ENCODE data around the gene TMPRSS13. TPM values are rescaled to one million over a fixed set of nuclear protein-coding genes. Genes with fewer than 3 reads are reported as not detected.

The TMPRSS13 gene
- total and polyA plus RNA-seq, 2 of the 13 experiments (the other 11 are each of a cell fraction or from before 2014, with no cell fraction given): not detected

DNA sequence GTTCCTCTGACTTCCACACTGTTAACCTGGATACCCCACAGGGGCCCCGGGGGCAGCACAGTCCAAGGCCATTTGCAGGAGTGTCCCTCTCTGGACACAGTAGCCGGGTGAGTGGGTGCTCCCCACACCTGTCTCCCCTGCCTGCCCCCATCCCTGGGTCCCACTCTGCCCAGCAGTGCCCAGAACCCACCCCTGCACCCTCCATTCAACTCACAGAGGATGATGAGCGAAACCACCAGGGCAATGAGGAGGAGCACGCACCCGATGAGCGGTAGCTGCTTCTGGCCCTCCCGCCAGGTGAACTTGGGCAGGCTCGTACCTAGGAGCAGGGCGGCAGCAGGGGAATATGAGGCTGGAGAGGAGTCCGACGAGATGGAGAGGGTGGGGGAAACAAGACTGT lies 12.2 kb downstream of the TMPRSS13 start:
- 31% methylated on average over 9 of the region's 11 CpGs for WGBS (ENCODE audit: low lambda C conversion rate)

DNA sequence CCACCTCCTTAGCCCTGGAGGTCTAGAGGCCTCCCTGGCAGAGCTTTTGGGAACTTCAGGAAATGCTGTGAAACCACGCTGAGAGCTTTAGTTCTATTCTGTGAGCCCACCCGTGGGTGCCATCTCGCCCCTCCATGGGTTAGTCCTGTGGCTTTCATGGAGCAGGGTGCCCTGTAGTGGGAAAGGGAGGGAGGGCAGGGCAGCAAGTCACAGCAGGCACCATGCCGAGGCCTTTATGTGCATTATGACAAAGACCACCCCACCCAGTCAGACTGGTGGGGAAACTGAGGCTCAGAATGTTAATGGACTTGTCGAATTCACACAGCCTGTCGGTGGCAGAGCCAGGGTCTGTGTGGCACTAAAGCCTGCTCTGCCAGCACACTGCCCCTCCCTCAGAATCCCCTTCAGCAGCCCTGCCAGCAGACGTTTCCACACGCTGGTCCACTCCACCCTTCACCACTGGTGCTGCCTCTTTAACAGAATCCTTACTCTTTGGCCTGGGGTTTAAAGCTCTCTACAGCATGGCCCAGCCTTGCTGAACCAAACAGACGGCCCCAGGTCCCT lies 13.4 kb downstream of the TMPRSS13 start:
- no peaks in the 10 kb centered on the region for H3K36me3 ChIP-seq (replicated peaks in 1 of 2; ENCODE audit: control insufficient read depth in 1 of 2, insufficient read depth in 2 of 2, low read length in 2 of 2)
- in situ Hi-C loops (cut with HindIII; ENCODE audit: extremely low pct_ligation_motif_present, low pct_unique_long_range_greater_than_20kb): no loop called here
- no peaks in the 10 kb centered on the region for H3K4me1 ChIP-seq (ENCODE audit: insufficient read depth, low read length)
- FAIRE-seq (no peak), DNase-seq (ENCODE audit: low spot score) (no peak), ATAC-seq (no peak)
- H3K27ac ChIP-seq (ENCODE audit: extremely low read length, insufficient read depth, low read length): no peak overlapping the region
- H3K4me2 ChIP-seq (ENCODE audit: low read depth, low read length): no peak overlapping the region
- H3K4me3 ChIP-seq (replicated peaks in 1 of 3; ENCODE audit: insufficient read depth in 1 of 3, low read depth in 2 of 3, low read length in 3 of 3): no peak overlapping the region
- H3K79me2 ChIP-seq (ENCODE audit: insufficient read depth, low read length): no peaks in the 10 kb centered on the region
- peaks cover 3 to 75% of the 10 kb centered on the region in 2 experiments; a peak in 4 of 5 replicates for H3K27me3 ChIP-seq (ENCODE audit: control insufficient read depth in 1 of 2, insufficient read depth in 2 of 2, low read length in 2 of 2)
- H3K9me3 ChIP-seq (ENCODE audit: low read length): no peaks in the 10 kb centered on the region
- no peak overlapping the region for H3K9ac ChIP-seq (ENCODE audit: insufficient read depth, low read depth, low read length)
- intact Hi-C loops (cut with micrococcal nuclease; ENCODE audit: unreplicated experiment): no loop called here
- H4K20me1 ChIP-seq (ENCODE audit: insufficient read depth, low read length): no peaks in the 10 kb centered on the region
- TF ChIP-seq ZFP90 (CRISPR knock-in tag; IDR thresholded peaks at IDR 0.05; ENCODE audit: borderline replicate concordance) (no peak), FOXK1 (CRISPR knock-in tag; IDR thresholded peaks at IDR 0.05; ENCODE audit: borderline replicate concordance, low read depth) (no peak)
- ChIA-PET CTCF (ENCODE audit: low intra/inter-chr PET ratio, low total read pairs) (no interaction called here), POLR2A (no interaction called here)
- BruUV-seq (replicated peaks): no TSS peak
- WGBS (ENCODE audit: low lambda C conversion rate): 0% methylated on average over 2 of the region's 9 CpGs
- no peak overlapping the region for H2AFZ ChIP-seq (ENCODE audit: low read length)

More for the DNA sequence above, 12.2 kb downstream of the TMPRSS13 start:
- CTCF ChIA-PET (ENCODE audit: low intra/inter-chr PET ratio, low total read pairs): no interaction called here
- BruUV-seq (replicated peaks): no TSS peak
- in situ Hi-C loops (cut with HindIII; ENCODE audit: extremely low pct_ligation_motif_present, low pct_unique_long_range_greater_than_20kb) (no loop called here), intact Hi-C loops (cut with micrococcal nuclease; ENCODE audit: unreplicated experiment) (no loop called here)
- H3K4me1 ChIP-seq (ENCODE audit: insufficient read depth, low read length): no peaks in the 10 kb centered on the region
- H3K79me2 ChIP-seq (ENCODE audit: insufficient read depth, low read length): no peaks in the 10 kb centered on the region
- H3K27ac ChIP-seq (ENCODE audit: extremely low read length, insufficient read depth, low read length): no peak overlapping the region
- no peak overlapping the region for H3K4me3 ChIP-seq (replicated peaks in 1 of 3; ENCODE audit: insufficient read depth in 1 of 3, low read depth in 2 of 3, low read length in 3 of 3)
- no peak overlapping the region for H2AFZ ChIP-seq (ENCODE audit: low read length)
- H3K27me3 ChIP-seq (ENCODE audit: control insufficient read depth in 1 of 2, insufficient read depth in 2 of 2, low read length in 2 of 2): peaks cover 4 to 67% of the 10 kb centered on the region in 2 experiments; a peak in 4 of 5 replicates
- no peak for FAIRE-seq
- no peaks in the 10 kb centered on the region for H4K20me1 ChIP-seq (ENCODE audit: insufficient read depth, low read length)
- no peaks in the 10 kb centered on the region for H3K9me3 ChIP-seq (ENCODE audit: low read length)
- no peaks in the 10 kb centered on the region for H3K36me3 ChIP-seq (replicated peaks in 1 of 2; ENCODE audit: control insufficient read depth in 1 of 2, insufficient read depth in 2 of 2, low read length in 2 of 2)
- no peak for ATAC-seq
- POLR2A ChIA-PET: no interaction called here
- no peak overlapping the region for H3K4me2 ChIP-seq (ENCODE audit: low read depth, low read length)
- no peak for TF ChIP-seq CREB1 (IDR thresholded peaks at IDR 0.05)
- no peak for TF ChIP-seq CREB1 (CRISPR knock-in tag; IDR thresholded peaks at IDR 0.05)
- no peak for TF ChIP-seq XRCC5 (optimal IDR thresholded peaks at IDR 0.05; ENCODE audit: low read length)
- no peak for TF ChIP-seq NR2F2 (IDR thresholded peaks at IDR 0.05; ENCODE audit: borderline replicate concordance, low read depth)
- TF ChIP-seq, protein P1, sequence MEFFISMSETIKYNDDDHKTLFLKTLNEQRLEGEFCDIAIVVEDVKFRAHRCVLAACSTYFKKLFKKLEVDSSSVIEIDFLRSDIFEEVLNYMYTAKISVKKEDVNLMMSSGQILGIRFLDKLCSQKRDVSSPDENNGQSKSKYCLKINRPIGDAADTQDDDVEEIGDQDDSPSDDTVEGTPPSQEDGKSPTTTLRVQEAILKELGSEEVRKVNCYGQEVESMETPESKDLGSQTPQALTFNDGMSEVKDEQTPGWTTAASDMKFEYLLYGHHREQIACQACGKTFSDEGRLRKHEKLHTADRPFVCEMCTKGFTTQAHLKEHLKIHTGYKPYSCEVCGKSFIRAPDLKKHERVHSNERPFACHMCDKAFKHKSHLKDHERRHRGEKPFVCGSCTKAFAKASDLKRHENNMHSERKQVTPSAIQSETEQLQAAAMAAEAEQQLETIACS (CRISPR knock-in tag; IDR thresholded peaks at IDR 0.05): no peak
- no peak for TF ChIP-seq MAFF (IDR thresholded peaks at IDR 0.05; ENCODE audit: low read depth, low read length)
- DNase-seq (ENCODE audit: low spot score): no peak
- H3K9ac ChIP-seq (ENCODE audit: insufficient read depth, low read depth, low read length): no peak overlapping the region

Data from HepG2 (cell line).